ENCODE measurements around the gene TIAM2.
"Not testable (repeated sequence)": the region's sequence is repeated elsewhere in the genome, so short reads cannot be mapped to it uniquely, and the experiment has no call there.

The TIAM2 gene

GRCh38 chr6:155253337-155253736 is 258.2 kb downstream of the TIAM2 start:
- no peak for DNase-seq (ENCODE audit: low read depth in 4 of 4, low spot score in 1 of 4)

- DNase-seq (ENCODE audit: low read depth in 4 of 4, low spot score in 1 of 4), result no peak
Observed at GRCh38 chr6:155254139-155254538, 259.0 kb downstream of the TIAM2 start.

- no peak for DNase-seq (ENCODE audit: low read depth in 4 of 4, low spot score in 1 of 4)
Observed at GRCh38 chr6:155256122-155256795, 261.1 kb downstream of the TIAM2 start.

DNA sequence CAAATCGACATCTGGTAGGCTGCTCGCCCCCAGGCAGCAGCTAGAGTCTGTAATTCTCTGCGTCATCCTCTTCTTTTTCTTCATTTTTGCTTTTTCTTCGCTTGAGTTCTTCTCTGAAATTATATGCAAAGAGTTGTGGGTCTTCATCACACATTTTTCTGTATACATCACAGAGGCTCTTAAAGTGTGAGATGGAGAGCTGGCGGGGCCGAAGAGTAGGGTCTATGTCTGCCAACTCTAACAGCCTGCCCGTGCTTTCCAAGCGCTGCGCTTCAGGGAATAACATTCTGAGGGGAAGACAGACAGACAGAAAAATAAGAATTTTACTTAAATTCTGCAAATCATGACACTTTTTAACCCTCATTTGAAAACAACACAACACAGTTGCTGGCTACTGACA is 262.7 kb downstream of the TIAM2 start:
- no peak for DNase-seq (ENCODE audit: low read depth in 4 of 4, low spot score in 1 of 4)

- no peak for DNase-seq (ENCODE audit: low read depth in 4 of 4, low spot score in 1 of 4)
Observed at GRCh38 chr6:155259204-155259603, 264.1 kb downstream of the TIAM2 start.

DNA sequence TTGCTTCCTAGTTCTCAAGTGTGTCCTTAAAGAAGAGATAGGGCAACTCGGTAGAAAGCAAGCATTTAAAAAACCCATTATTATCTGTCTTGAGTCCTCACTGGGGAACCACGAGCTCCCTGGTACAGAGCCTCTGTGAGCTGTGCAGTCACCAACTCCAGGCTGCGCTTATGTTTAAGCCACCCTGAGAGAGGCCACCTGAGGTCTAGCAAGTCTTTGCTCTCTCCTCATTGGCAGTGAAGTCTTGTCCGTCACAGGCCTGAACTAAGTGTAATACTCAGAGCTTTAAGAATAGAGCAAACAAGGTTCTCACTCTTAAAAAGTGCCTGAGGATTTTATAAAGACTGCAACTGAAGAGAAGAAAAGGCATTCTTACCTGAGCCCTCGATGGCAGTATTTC is 264.8 kb downstream of the TIAM2 start:
- no peak for DNase-seq (ENCODE audit: low read depth in 4 of 4, low spot score in 1 of 4)

DNA sequence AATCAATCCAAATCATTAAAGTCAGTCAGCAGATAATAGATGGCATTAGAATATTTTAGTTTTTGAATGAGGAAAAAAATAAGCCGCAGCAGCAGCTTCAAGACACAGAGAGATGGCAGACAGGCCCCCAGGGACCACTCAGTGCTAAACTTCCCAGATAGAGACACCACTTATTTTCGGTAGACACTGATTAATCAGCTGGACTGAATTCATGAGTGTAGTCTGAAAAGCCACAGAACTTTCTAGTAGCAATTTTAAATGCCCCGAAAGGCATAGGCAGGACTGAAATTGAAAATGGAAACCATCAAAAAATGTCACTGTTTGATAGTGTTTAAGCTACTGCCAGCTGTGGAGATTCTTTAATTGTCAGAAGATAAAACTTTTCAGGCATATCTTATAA is 265.6 kb downstream of the TIAM2 start:
- no peak for DNase-seq (ENCODE audit: low read depth in 4 of 4, low spot score in 1 of 4)

- DNase-seq (ENCODE audit: low read depth in 4 of 4, low spot score in 1 of 4), result no peak
Observed at GRCh38 chr6:155261111-155261900, 266.2 kb downstream of the TIAM2 start.

- DNase-seq (ENCODE audit: low read depth in 4 of 4, low spot score in 1 of 4), result no peak
Observed at GRCh38 chr6:155262655-155263054, 267.5 kb downstream of the TIAM2 start.

DNA sequence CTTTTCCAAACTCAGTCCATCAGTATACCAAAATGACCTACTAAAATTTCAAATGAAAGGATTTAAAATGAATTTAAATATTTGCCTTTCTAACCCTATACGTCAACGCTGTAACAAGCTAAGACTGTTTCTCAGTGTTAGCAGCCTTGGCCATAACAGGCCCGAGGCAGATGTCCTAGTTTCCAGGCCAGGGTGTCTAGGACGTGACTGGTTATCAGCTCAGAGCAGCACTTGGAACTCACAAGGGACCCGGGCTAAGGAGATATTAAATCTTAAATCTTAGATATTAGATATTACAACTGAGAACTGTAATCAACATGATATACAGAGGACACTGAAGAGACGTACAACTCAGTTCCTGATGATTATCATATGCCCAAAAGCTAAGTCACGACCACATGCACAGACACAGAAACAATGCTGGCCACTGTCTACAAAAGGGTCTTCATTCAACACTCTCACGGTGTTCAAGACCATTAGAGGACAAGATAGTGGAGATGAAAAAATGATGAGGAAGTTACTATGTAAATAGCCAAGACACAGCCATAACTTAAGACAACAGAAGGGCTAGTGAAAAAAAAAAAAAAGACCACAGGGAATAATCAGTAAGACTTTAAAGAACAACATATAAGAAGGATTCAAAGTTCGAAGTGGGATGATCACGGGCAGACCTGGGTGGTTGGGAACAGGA is 268.4 kb downstream of the TIAM2 start, which contains the start of gene CLDN20:
CLDN20 (plus strand) TSS at position 641 of the 691 bp plus-strand sequence. CDS start 11,707 bp downstream, outside the sequence.
- no peak for DNase-seq (ENCODE audit: low read depth in 4 of 4, low spot score in 1 of 4)

DNA sequence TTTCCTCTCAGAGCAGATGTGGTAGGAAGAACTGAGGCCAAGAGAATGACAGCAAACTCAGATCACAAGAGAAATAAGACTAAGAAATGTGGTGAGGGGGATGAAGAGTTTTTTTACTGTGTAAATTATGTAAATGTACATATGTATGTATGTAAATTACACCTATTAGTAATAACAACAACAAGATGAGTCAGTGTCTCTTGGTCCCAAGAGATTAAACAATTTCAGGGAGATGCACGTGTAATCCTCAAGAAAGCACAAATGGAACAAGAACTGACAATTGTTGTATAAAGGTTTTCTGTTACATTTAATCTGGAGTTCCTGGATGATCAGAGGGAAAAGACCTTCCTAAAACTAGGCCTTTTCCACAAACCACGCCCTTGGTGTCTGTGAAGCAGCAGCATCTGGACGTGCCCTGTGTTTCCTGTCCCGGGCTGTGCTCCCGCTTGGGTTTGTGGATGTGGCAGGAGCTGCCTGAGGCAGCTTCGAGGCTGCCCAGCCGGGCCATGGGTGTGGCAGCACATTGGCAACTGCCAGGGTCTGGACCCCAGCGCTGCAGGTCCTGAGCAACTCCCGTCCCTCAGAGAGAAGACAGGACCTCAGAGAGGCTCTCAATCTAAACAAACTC is 269.7 kb downstream of the TIAM2 start:
- DNase-seq (ENCODE audit: low read depth in 4 of 4, low spot score in 1 of 4), result no peak

- DNase-seq (ENCODE audit: low read depth in 4 of 4, low spot score in 1 of 4), result no peak
Observed at GRCh38 chr6:155265843-155266535, 270.9 kb downstream of the TIAM2 start.

- DNase-seq (ENCODE audit: low read depth in 4 of 4, low spot score in 1 of 4), result no peak
Observed at GRCh38 chr6:155267411-155267810, 272.3 kb downstream of the TIAM2 start.

- not testable (repeated sequence) for DNase-seq (ENCODE audit: low read depth in 4 of 4, low spot score in 1 of 4)
Observed at GRCh38 chr6:155268088-155268867, 273.2 kb downstream of the TIAM2 start.

DNA sequence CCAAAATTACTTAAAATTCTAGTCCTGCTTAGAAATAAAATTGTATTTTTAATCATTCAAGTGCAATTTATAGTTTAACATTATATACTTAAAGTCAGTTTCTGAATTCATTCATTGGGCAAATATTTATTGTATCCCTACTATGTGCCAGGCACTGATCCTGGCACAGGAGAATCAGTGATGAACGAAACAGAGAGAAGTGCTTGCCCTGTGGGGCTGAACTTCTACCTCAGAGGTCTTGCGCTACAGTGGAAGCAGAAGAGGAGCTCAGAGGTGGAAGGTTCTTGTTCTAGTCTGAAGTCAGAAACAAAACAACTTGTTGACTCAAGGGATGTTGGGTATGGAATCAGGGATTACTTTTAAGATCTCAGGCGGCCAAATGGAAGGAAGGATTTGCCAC is 274.6 kb downstream of the TIAM2 start:
- DNase-seq (ENCODE audit: low read depth in 4 of 4, low spot score in 1 of 4), result no peak

- no peak for DNase-seq (ENCODE audit: low read depth in 4 of 4, low spot score in 1 of 4)
Observed at GRCh38 chr6:155270561-155271091, 275.5 kb downstream of the TIAM2 start.

DNA sequence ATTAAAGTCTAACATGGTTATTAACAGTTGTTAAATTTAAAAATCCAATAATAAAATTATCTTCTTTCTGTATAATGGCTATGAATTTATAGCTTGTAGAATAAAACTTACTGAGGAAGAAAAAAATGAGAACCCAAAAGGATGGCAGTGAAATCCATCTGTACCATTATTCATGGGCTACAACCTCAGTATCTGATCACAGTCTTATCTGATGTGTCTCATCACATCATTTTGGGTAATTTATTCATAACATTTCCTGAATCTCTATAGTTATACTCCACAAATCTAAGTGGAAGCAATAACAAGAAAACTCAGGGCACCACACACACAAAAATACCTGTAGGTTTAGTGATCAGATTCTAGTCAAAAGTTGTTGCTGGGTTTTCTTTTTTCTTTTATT is 276.0 kb downstream of the TIAM2 start:
- DNase-seq (ENCODE audit: low read depth in 4 of 4, low spot score in 1 of 4), result no peak

- DNase-seq (ENCODE audit: low read depth in 4 of 4, low spot score in 1 of 4), result no peak
Observed at GRCh38 chr6:155272353-155273232, 277.5 kb downstream of the TIAM2 start.

GRCh38 chr6:155273431-155273830 is 278.3 kb downstream of the TIAM2 start:
- DNase-seq (ENCODE audit: low read depth in 4 of 4, low spot score in 1 of 4), result no peak

Data from stimulated activated CD4-positive, alpha-beta T cell treated with anti-CD3 and anti-CD28 coated beads, Interleukin-1b, Interleukin-23, amount 100 ng/mL, for 24 hours (primary cell).